CD4-positive, alpha-beta T cell treated with Interleukin-21 for 1 hour (primary cell): ENCODE data around the gene DLL4.
"Not testable (repeated sequence)": the region's sequence is repeated elsewhere in the genome, so short reads cannot be mapped to it uniquely, and the experiment has no call there.

Source experiments
- DNase-seq: peaks from one replicate; pipeline ENCODE4 v3.0.0-alpha.2; 2020

Gene DLL4

GRCh38 chr15:40960925-40961324 lies 31.8 kb downstream of the DLL4 start:
- no peak for DNase-seq

- not testable (repeated sequence) for DNase-seq
These were observed 32.6 kb downstream of the DLL4 start for GRCh38 chr15:40961740-40962139.

- not testable (repeated sequence) for DNase-seq
These were observed 33.2 kb downstream of the DLL4 start for GRCh38 chr15:40962317-40962716.

GRCh38 chr15:40963201-40963600 lies 34.1 kb downstream of the DLL4 start:
- DNase-seq: no peak

- DNase-seq: no peak
These were observed 34.9 kb downstream of the DLL4 start for GRCh38 chr15:40964006-40964405.

- no peak for DNase-seq
These were observed 35.5 kb downstream of the DLL4 start for GRCh38 chr15:40964634-40965033.

GRCh38 chr15:40968290-40969085 lies 39.3 kb downstream of the DLL4 start:
- DNase-seq: no peak

GRCh38 chr15:40969363-40969762 lies 40.2 kb downstream of the DLL4 start:
- DNase-seq: no peak

- no peak for DNase-seq
These were observed 45.7 kb downstream of the DLL4 start for GRCh38 chr15:40974879-40975278.

GRCh38 chr15:40976819-40977218 lies 47.7 kb downstream of the DLL4 start:
- DNase-seq: no peak

- no peak for DNase-seq
These were observed 49.0 kb downstream of the DLL4 start for GRCh38 chr15:40978141-40978540.

GRCh38 chr15:40978562-40978961 lies 49.4 kb downstream of the DLL4 start:
- no peak for DNase-seq

GRCh38 chr15:40981186-40981585 lies 52.0 kb downstream of the DLL4 start:
- no peak for DNase-seq

GRCh38 chr15:40982855-40983254 lies 53.7 kb downstream of the DLL4 start:
- no peak for DNase-seq

GRCh38 chr15:40984406-40984805 lies 55.3 kb downstream of the DLL4 start:
- DNase-seq: no peak

GRCh38 chr15:40984964-40985363 lies 55.8 kb downstream of the DLL4 start:
- no peak for DNase-seq

- no peak for DNase-seq
These were observed 56.6 kb downstream of the DLL4 start for GRCh38 chr15:40985541-40986330.

GRCh38 chr15:40986820-40987219 lies 57.7 kb downstream of the DLL4 start:
- no peak for DNase-seq

GRCh38 chr15:40988156-40988555 lies 59.0 kb downstream of the DLL4 start:
- DNase-seq: no peak
